Loucy (cell line): Measurements from ENCODE around the gene GIMAP1.

Source experiments
- CTCF ChIP-seq: fragments of 200-600 bp; sonication (generic); conservative IDR thresholded peaks from 2 replicates; pipeline ENCODE4 v1.5.1; 2014; ENCODE audit warnings: mild to moderate bottlenecking, antibody characterized with exemption, low read length
- EZH2phosphoT487 ChIP-seq: fragments of 200-600 bp; IDR thresholded peaks from 2 replicates; pipeline ENCODE4 v1.6.1; 2018; ENCODE audit warnings: antibody characterized with exemption, mild to moderate bottlenecking, moderate library complexity, borderline replicate concordance

- no peak for TF ChIP-seq CTCF
- no peak for TF ChIP-seq EZH2phosphoT487
Measured at GRCh38 chr7:150721970-150722373, 5.6 kb downstream of the GIMAP1 start.
